Posterior cingulate gyrus (tissue), 11 donors: ENCODE measurements around the gene JAG2.

Experiments used
- DNase-seq, 10 donors: peaks; one replicate each; pipeline versions ENCODE4 v3.0.0 to v3.0.0-alpha.2; 2020 to 2021; ENCODE audit warnings: mixed read lengths in 3 of 10
- intact Hi-C: fragments of 100-400 bp; cut with DNase I; formaldehyde crosslinking; loops from one replicate; pipeline ENCODE4 v1.15.1; 2023

Gene JAG2

DNA sequence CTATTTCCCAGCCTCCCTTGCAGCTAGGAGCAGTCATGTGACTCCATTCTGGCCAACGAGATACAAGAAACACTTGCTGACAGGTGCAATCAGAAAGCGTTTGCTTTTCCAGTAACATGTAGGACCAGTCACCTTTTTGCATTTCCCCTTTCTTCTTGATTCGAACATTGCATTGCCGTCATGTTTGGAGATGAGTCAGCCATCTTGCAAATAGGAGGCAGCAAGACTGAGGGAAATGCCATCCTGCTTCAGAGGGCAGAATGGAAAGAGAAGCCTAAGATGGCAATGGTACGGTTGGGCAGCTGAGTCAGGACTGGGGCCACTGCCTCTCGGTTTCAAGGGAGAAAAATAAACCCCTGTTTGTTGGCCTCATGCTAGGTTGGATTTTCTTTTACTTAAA is 68.8 kb downstream of the JAG2 start:
- DNase-seq: no peak
- intact Hi-C loops: no loop called here

DNA sequence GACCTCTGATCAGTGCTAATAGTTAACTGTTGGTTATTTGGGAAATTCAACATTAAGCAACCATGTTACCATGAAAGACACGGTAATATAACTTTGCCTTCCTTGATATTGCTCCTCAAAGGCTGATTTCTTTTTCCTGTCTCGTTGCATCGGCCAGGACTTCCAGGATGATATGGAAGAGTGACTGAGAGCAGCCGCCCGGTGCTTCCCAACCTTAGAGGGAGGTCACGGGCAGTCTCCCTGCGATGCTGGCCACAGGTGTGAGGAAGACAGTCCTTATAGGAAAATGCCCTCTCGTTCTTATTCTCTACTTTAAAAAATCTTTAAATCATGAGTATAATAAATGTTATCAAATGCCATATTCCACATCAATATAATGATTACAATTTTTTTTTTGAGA is 70.3 kb downstream of the JAG2 start:
- DNase-seq: no peak
- intact Hi-C loops: no loop called here

DNA sequence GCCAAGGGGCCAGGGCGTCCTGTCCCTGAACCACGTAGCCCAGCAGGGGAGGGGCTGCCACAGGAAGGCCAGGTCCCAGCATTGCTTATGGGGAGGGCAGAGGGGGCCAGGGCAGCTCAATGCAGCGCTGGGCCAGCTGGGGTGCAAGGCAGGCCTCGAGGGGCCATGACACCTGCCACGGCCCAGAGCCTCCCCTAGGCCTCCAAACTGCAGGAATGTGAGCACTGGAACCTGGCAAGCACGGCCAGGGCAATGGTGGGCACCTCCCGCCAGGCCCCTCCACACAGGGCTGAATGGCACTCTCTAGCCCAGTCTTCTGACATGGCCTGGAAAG is 70.8 kb downstream of the JAG2 start:
- no peak for DNase-seq
- intact Hi-C loops: no loop called here

DNA sequence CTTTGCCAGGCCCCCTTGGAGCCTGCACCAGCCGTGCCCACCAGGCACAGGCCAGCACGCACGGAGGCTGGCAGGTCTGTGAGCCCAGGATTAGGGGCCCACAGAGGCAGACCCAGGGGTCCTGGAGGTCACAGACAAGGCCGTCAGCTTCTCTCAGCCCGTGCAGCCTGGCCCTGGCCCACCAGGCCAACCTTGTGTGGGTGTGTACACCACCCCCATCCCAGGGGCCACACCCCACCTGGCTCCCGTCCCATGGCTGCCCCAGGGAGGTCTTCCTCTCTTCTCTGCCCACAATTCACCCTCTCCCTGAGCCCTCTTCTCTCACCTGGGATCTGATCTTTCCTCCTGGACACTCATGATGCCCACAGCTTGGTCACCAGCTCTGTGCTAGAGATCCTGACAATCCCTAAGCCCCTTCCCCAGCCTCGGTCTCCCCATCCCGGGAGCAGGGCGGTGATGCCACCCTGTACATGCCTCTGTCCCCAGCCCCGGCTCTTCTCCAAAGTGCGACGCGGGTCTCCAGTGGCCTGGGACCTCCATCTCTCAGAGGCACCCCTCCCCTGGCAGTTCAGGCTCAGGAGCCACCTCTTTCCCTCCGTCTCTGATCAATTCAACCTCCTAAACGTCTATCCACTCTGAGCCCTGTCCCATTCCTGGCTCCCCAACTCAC is 72.2 kb downstream of the JAG2 start:
- no peak for DNase-seq

DNA sequence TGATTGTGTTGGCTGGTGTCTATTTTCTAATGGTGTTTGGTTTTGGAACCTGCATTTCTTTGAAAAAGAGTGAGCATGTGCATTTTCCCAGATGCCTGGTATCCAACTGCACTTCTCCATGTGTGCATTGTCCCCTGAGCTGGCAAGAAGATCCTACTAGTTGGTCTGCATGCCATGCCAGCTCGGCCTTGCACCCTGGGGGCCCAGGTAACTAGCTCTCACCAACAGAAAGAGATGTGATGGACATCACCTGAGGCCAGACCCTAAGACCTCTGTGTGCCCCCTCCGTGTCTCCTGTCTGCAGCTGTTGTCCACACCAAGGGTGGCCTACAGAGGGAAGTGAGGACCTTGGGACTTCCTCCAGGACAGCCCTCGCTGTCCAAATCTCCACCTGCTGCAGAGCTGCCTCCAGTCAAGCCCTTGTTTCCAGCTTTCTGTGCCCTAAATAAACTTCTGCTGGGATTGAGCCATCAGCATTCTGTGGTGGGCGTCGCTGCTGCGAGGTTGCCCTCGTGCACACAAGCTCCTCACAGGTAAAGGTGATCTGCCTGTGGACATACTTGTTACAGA is 73.3 kb downstream of the JAG2 start:
- no peak for DNase-seq
- intact Hi-C loops: no loop called here

More for the DNA sequence above, 72.2 kb downstream of the JAG2 start:
- intact Hi-C loops: no loop called here

DNA sequence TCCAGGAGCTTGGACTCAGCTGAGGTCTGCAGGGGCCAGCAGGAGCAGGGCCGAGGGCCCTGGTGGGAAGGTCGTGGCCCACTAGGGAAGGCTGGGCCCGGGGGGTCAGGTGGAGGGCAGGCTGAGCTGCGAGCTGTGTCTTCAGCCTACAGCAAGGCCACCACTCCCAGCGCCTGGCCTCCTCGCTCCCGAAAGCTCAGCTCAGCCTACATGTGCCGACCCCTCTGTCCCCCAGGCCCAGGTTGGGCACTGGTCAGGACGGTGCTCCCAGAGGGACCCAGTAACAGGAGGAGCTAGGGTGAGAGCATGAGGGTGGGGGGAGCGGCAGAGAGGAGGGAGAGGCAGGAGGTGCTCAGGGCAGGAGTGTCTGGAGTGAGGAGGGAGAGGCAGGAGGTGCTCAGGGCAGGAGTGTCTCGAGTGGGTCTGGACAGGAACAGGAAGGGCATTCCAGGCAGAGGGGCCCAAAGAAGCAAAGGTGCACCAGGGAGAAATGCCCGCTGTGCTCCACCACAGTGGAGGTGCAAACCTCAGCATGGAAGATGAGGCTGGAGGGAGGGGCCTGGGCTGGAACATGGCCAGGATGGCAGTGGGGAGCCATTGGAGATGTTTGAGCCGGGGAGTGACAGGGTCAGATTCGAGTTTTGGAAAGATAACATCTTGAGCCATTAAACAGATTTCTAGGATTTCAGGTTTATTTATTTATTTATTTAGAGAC is 74.2 kb downstream of the JAG2 start:
- DNase-seq: peak in 2 of 10 donors; percentile 64 to 81
- intact Hi-C loops: loop anchor here (5.0 kb wide), 1 partner anchor 73 kb away; the partner anchor contains the start of gene JAG2

DNA sequence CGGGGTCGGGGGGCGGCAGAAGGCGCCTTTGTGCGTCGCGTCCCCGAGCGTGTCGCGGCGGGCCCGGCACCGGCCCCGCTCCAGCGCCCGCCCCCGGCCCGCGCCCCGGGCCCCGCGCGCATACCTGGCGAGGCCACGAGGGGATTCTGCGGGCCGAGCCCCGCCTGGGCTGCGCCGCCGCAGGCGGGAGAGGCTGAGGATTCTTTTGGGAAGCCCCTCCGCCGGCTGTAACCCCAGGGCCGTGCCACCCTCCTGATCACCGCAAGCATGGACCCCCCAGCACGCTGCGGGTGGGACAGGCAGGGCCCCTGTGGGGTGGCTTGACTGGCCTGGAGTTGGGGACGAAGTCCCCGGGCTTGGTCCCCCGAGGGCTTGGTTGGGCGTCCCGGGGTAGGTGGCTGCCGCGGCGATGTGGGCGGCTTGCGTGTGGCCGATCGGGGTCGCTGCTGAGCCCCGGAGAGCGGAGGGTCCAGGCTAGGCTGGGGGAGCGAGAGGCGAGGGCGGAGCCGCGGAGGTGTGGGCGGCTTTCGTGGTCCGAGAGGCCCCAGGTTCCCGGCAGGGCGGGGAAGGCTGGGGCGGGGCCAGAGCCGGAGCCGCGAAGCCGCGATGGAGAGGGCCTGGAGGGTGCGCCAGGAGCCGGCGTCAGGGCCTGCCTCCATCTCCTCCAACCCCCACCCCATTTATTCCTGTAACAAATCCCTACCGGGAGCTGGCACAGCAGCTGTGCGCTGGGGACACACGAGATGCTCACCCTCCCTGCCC is 75.0 kb downstream of the JAG2 start:
- DNase-seq: peak in 8 of 10 donors; percentile 56 to 95 (median 64)
- intact Hi-C loops: loop anchor here (5.0 kb wide), 1 partner anchor 74 kb away; the partner anchor contains the start of gene JAG2

DNA sequence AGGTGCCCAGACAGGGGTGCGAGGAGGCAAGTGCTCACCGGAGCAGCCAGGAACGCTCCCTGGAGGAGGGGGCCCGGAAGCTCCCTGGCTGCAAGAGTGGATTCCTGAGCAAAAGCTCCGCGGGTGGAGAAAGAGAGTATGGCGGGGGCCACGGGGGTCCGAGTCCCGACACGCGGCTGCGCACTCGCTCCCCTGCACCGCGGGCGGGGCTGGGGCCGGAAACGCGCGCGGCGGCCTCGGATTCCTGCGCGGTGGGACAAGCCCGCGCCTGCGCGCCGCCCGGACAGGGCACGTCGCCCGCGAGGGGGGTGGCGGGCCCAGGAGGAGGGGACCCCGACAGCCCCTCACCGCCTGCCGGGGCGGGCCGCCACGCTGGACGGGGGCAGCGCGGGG is 75.5 kb downstream of the JAG2 start:
- intact Hi-C loops: loop anchor here (5.0 kb wide), 1 partner anchor 74 kb away; the partner anchor contains the start of gene JAG2
- peak in 6 of 10 donors; percentile 56 to 92 (median 74) for DNase-seq

DNA sequence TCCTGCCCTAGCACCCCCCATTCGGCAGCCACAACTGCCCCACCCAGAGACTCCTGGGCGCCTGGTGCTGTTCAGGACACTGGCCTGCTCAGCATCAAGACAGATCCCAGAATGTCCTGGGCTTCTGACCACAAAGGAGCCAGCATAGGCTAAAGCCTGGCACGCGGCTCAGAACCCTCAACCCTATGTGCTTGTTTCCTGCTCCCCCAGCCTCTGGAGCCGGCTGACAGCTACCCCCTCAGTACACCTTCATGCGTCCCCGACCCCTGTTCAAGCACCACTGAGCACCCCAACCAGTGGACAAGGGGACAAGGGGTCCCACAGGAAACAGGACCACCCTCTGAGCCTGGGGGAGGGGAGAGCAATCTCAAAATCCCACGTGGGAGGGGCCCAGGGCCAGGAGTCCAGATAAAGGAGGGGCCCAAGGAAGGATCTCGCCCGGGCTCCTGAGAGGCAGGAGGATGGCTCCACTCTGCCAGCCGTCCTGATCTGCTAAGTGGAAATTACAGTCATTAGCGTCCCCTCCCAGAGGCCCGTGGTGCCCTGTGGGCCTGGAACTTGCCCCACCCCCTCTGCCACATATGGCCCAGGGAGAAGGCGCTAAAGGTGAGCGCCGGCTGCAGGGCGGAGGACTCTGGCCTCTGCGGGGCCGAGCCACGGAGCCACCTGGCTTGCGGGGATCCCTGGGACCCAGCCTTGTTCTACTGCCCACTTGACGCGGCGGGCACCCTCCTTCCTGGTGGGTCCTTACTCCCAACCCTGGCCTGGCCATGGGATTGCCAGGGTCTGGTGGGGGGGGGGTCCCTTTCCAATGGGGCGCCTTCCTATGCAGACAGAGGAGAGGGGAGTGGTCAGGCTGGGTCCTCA is 76.2 kb downstream of the JAG2 start:
- peak in 2 of 10 donors; percentile 65 to 85 for DNase-seq
- intact Hi-C loops: loop anchor here (5.0 kb wide), 1 partner anchor 75 kb away; the partner anchor contains the start of gene JAG2

DNA sequence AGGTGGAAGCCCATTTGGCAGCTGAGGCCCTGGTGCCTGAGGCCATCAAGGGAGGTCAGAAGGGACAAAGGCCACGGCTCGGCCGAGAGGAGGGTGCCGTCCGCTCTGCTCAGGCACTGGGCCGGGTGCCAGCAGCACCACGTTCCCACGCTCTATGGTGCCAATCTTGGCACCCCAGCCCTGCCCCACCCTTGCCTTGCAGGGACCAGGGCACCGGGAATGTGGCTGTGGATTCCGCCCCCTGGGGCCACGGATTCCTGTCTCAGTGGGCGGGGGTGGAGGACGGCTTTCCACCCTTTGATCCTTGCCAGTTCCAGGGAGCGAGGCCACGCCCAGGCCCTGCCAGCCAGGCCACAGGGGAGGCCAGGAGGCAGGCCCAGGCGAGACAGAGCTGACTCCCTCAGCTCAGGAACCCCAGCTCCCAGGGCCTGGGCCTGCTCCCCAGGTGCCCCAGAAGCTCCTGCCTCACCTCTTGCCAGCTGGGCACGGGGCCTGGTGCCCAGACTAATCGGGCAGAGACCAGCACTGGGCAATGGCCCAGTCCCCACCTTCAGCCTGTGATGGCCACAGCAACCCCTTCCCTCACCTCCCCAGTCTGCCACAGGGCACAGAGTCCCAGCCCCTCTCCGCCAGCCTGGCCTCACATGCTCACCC is 76.9 kb downstream of the JAG2 start:
- DNase-seq: peak in 3 of 10 donors; percentile 58 to 82 (median 77)
- intact Hi-C loops: loop anchor here (2.0 to 5.0 kb wide), 2 partner anchors 76 to 261 kb away; partner anchors contain the start of gene JAG2

DNA sequence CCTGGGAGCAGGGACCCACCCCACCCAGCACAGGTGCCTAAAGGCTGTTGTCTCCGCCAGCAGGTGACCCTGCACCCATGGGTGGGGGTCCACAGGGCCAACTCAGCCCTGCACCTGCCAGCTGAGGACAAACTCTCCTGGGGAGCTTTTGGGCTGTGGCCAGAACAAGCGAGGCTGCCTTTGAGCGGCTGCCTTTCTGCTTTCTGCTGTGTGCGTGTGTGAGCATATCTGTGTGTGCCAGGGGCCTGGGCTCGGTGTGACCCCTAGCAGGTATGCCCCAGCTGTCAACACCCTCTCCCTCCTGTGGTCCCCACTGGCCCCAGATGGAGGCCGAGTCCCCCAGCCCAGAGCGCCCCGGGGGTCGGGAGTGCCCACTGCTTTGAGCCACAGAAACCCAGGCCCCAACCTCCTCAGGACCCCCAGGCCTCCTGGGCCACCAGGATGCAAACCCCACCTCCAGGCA is 77.5 kb downstream of the JAG2 start:
- intact Hi-C loops: loop anchor here (2.0 to 5.0 kb wide), 2 partner anchors 76 to 262 kb away; partner anchors contain the start of gene JAG2

More for the DNA sequence above, 77.5 kb downstream of the JAG2 start:
- peak in 2 of 10 donors; percentile 59 to 76 for DNase-seq
